Tibial nerve (tissue), 4 donors: ENCODE data around the gene CPA4.

ENCODE experiments used
- EP300 ChIP-seq, 2 donors: sonication (generic); formaldehyde crosslinking; IDR thresholded peaks; one replicate each; pipeline ENCODE4 v1.6.1; 2017; ENCODE audit warnings: antibody characterized with exemption in 2 of 2, mild to moderate bottlenecking in 1 of 2
- POLR2A ChIP-seq, 2 donors: fragments of 450-650 bp; IDR thresholded peaks; one replicate each; pipeline ENCODE4 v1.6.1; 2017; ENCODE audit warnings: antibody characterized with exemption in 2 of 2, mild to moderate bottlenecking in 2 of 2, moderate library complexity in 2 of 2
- TF ChIP-seq, protein P1 (sequence below), 5 experiments: fragments of 200-600 bp in 3 of 5; fragments of 450-650 bp in 2 of 5; sonication (generic) in 3 of 5; IDR thresholded peaks; one replicate each; pipeline ENCODE4 v1.5.1; 2016 to 2019; ENCODE audit warnings: antibody characterized with exemption in 5 of 5, mild to moderate bottlenecking in 3 of 5, moderate library complexity in 2 of 5

- TF ChIP-seq, protein P1, sequence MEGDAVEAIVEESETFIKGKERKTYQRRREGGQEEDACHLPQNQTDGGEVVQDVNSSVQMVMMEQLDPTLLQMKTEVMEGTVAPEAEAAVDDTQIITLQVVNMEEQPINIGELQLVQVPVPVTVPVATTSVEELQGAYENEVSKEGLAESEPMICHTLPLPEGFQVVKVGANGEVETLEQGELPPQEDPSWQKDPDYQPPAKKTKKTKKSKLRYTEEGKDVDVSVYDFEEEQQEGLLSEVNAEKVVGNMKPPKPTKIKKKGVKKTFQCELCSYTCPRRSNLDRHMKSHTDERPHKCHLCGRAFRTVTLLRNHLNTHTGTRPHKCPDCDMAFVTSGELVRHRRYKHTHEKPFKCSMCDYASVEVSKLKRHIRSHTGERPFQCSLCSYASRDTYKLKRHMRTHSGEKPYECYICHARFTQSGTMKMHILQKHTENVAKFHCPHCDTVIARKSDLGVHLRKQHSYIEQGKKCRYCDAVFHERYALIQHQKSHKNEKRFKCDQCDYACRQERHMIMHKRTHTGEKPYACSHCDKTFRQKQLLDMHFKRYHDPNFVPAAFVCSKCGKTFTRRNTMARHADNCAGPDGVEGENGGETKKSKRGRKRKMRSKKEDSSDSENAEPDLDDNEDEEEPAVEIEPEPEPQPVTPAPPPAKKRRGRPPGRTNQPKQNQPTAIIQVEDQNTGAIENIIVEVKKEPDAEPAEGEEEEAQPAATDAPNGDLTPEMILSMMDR (IDR thresholded peaks at IDR 0.05): no peak
- no peak for TF ChIP-seq POLR2A (IDR thresholded peaks at IDR 0.05)
- no peak for TF ChIP-seq EP300 (IDR thresholded peaks at IDR 0.05)
These were observed 19.7 kb upstream of the CPA4 start for GRCh38 chr7:130273081-130273932.
